GM12878 (cell line): ENCODE measurements around the gene PRKCB. TPM values are rescaled to one million over a fixed set of nuclear protein-coding genes. Genes with fewer than 3 reads are reported as not detected.

Experiments used
- ATAC-seq: fragments of 200-7000 bp; cut with Tn5 transposase; 3 replicates; pipeline ENCODE4 v1.9.1; 2020; ENCODE audit warnings: mild to moderate bottlenecking, moderate library complexity
- BruUV-seq: library from RNA; stranded (reverse); fragments of 400-500 nt; replicated peaks from 2 replicates; lab custom pipeline; 2021; lab: Mats Ljungman, UMichigan
- CTCF ChIA-PET: fragments of 300-600 bp; sonication (Branson Sonifier 250); formaldehyde crosslinking; extraction: SDS; loops from one replicate; lab custom pipeline; 2021; ENCODE audit warnings: inconsistent platforms; lab: Yijun Ruan, JAX
- POLR2A ChIA-PET: fragments of 350-600 bp; formaldehyde crosslinking; extraction: SDS; loops from one replicate; lab custom pipeline; 2021; ENCODE audit warnings: inconsistent platforms; lab: Charles Lee
- RAD21 ChIA-PET: fragments of 300-600 bp; sonication (Branson Sonifier 250); formaldehyde crosslinking; loops from one replicate; lab custom pipeline; 2023; ENCODE audit warnings: antibody characterized with exemption; ENCODE audit not compliant: unreplicated experiment; lab: Charles Lee
- SMC1A ChIA-PET: fragments of 300-600 bp; sonication (Branson Sonifier 250); formaldehyde crosslinking; loops from one replicate; lab custom pipeline; 2023; ENCODE audit not compliant: unreplicated experiment, uncharacterized antibody; lab: Charles Lee
- DNase-seq: peaks from one replicate; pipeline ENCODE4 v3.0.0-alpha.2; 2011; ENCODE audit warnings: low read depth, low spot score
- FAIRE-seq: peaks from 3 replicates; lab custom pipeline; 2011; peaks lifted over from hg19 to GRCh38; lab: Jason Lieb, UNC
- H2AFZ ChIP-seq: 2 replicates; pipeline ENCODE4 v1.6.0; 2011; ENCODE audit warnings: low read depth, low read length, control low read depth; ENCODE audit not compliant: control insufficient read depth
- H3K27ac ChIP-seq: 2 replicates; pipeline ENCODE4 v1.5.1; 2011; ENCODE audit warnings: control low read depth; ENCODE audit not compliant: control insufficient read depth, insufficient read depth
- H3K27me3 ChIP-seq, 2 experiments: replicated peaks in 1 of 2; 2 replicates each; pipeline versions ENCODE4 v1.6.0 to v1.6.1; 2011; ENCODE audit warnings: low read length in 1 of 2; ENCODE audit not compliant: control insufficient read depth in 2 of 2, insufficient read depth in 2 of 2
- H3K36me3 ChIP-seq, 2 experiments: 2 replicates each; pipeline ENCODE4 v1.5.1; 2011; ENCODE audit warnings: low read length in 1 of 2; ENCODE audit not compliant: control insufficient read depth in 2 of 2, insufficient read depth in 2 of 2
- H3K4me1 ChIP-seq: 2 replicates; pipeline ENCODE4 v1.6.1; 2011; ENCODE audit warnings: mild to moderate bottlenecking, low read length, moderate library complexity, mixed read lengths; ENCODE audit not compliant: control insufficient read depth, insufficient read depth
- H3K4me2 ChIP-seq: 2 replicates; pipeline ENCODE4 v1.6.0; 2011; ENCODE audit warnings: control low read depth; ENCODE audit not compliant: control insufficient read depth, insufficient read depth
- H3K4me3 ChIP-seq: fragments of 200-600 bp; sonication (generic); 2 replicates; pipeline ENCODE4 v1.5.1; 2016
- H3K79me2 ChIP-seq: 2 replicates; pipeline ENCODE4 v1.6.0; 2011; ENCODE audit warnings: low read length; ENCODE audit not compliant: control insufficient read depth, insufficient read depth
- H3K9ac ChIP-seq: 2 replicates; pipeline ENCODE4 v1.8.0; 2011; ENCODE audit warnings: low read length, control low read depth, mixed read lengths; ENCODE audit not compliant: control insufficient read depth, insufficient read depth
- H3K9me3 ChIP-seq: replicated peaks from 3 replicates; pipeline ENCODE4 v1.5.1; 2011; ENCODE audit warnings: mild to moderate bottlenecking, low read length; ENCODE audit not compliant: control insufficient read depth, insufficient read depth
- H4K20me1 ChIP-seq: 2 replicates; pipeline ENCODE4 v1.6.0; 2011; ENCODE audit not compliant: control insufficient read depth, insufficient read depth
- BCL11A ChIP-seq: IDR thresholded peaks from 2 replicates; pipeline ENCODE4 v1.6.1; 2011; ENCODE audit warnings: low read depth, low read length
- BHLHE40 ChIP-seq, 2 experiments: fragments of 450-650 bp in 1 of 2; IDR thresholded peaks; 2 replicates each; pipeline ENCODE4 v1.6.1; 2011 to 2017; ENCODE audit warnings: low read depth in 2 of 2, borderline replicate concordance in 1 of 2, improper control_type of control experiment in 1 of 2, low read length in 1 of 2, mild to moderate bottlenecking in 1 of 2
- EED ChIP-seq: sonication (generic); IDR thresholded peaks from 2 replicates; pipeline ENCODE4 v1.6.1; 2016; ENCODE audit warnings: antibody characterized with exemption, low read depth
- HDAC6 ChIP-seq: fragments of 200-600 bp; sonication (generic); IDR thresholded peaks from one replicate; pipeline ENCODE4 v1.8.0; 2017; ENCODE audit warnings: antibody characterized with exemption; ENCODE audit not compliant: unreplicated experiment
- JUNB ChIP-seq: IDR thresholded peaks from 2 replicates; pipeline ENCODE4 v1.6.1; 2016; ENCODE audit warnings: antibody characterized with exemption, mild to moderate bottlenecking
- MTA2 ChIP-seq: fragments of 450-650 bp; IDR thresholded peaks from 2 replicates; pipeline ENCODE4 v1.6.1; 2016; ENCODE audit warnings: low read depth, mild to moderate bottlenecking, moderate library complexity
- NR2C1 ChIP-seq: fragments of 450-650 bp; IDR thresholded peaks from 2 replicates; pipeline ENCODE4 v1.6.1; 2017; ENCODE audit warnings: antibody characterized with exemption, mild to moderate bottlenecking, moderate library complexity
- PAX8 ChIP-seq: fragments of 450-650 bp; IDR thresholded peaks from 2 replicates; pipeline ENCODE4 v1.6.1; 2017; ENCODE audit warnings: mild to moderate bottlenecking, moderate library complexity
- PRDM15 ChIP-seq: fragments of 450-650 bp; formaldehyde crosslinking; IDR thresholded peaks from 2 replicates; pipeline ENCODE4 v1.4.0; 2020; ENCODE audit warnings: mild to moderate bottlenecking, moderate library complexity
- SIX5 ChIP-seq: IDR thresholded peaks from 2 replicates; pipeline ENCODE4 v1.6.1; 2011; ENCODE audit warnings: mild to moderate bottlenecking, low read depth, low read length, moderate library complexity; ENCODE audit not compliant: severe bottlenecking
- SKIL ChIP-seq: fragments of 450-650 bp; IDR thresholded peaks from 2 replicates; pipeline ENCODE4 v1.6.1; 2017; ENCODE audit warnings: mild to moderate bottlenecking, low read depth, inconsistent platforms; ENCODE audit not compliant: poor library complexity, severe bottlenecking
- SMAD1 ChIP-seq: fragments of 450-650 bp; IDR thresholded peaks from 2 replicates; pipeline ENCODE4 v1.6.1; 2018; ENCODE audit warnings: mild to moderate bottlenecking, low read depth; ENCODE audit not compliant: partially characterized antibody
- SRF ChIP-seq, 2 experiments: IDR thresholded peaks; 2 replicates each; pipeline ENCODE4 v1.6.1; 2011; ENCODE audit warnings: low read depth in 2 of 2, low read length in 2 of 2, mild to moderate bottlenecking in 1 of 2, moderate library complexity in 1 of 2
- WGBS: methylation state at CpG from one replicate; pipeline ENCODE4 v1.1.6; 2016; ENCODE audit warnings: low lambda C conversion rate; ENCODE audit not compliant: insufficient replicate concordance, insufficient coverage; ENCODE audit errors: missing lambda C conversion rate; 5-methylcytosine and 5-hydroxymethylcytosine counted together
- in situ Hi-C: fragments of 300-500 bp; cut with MboI; formaldehyde crosslinking; loops from 9 replicates; pipeline ENCODE4 v1.14.3; 2018; ENCODE audit warnings: mixed read lengths
- intact Hi-C: fragments of 100-400 bp; cut with micrococcal nuclease; formaldehyde crosslinking; loops from one replicate; pipeline ENCODE4 v1.14.2; 2022; ENCODE audit not compliant: unreplicated experiment
- polyA plus RNA-seq, 11 experiments: library from polyadenylated mRNA; depleted of rRNA in 4 of 11; unstranded in 6 of 11; stranded (reverse) in 5 of 11; fragments of >200 nt; fragmentation: Nextera tagmentation in 4 of 11; fragmentation: Illumina TruSeq in 1 of 11; extraction: Ambion mirVana in 4 of 11; extraction: Trizol in 1 of 11; gene quantifications; 1 replicate in 1 of 11; 2 replicates in 10 of 11; pipeline versions ENCODE4 v1.2.1 to v1.2.3, GENCODE V29; 2011 to 2016; ENCODE audit warnings: inconsistent platforms in 2 of 11, missing spikeins in 2 of 11, low read depth in 1 of 11
- total RNA-seq, 4 experiments: library from RNA; depleted of rRNA in 3 of 4; stranded (reverse); fragments of >200 nt in 3 of 4; fragmentation: Illumina TruSeq in 1 of 4; extraction: Trizol in 1 of 4; gene quantifications; 2 replicates each; pipeline versions ENCODE4 v1.2.1 to v1.2.3, GENCODE V29; 2013 to 2021
- TF ChIP-seq, protein P1 (sequence below): fragments of 450-650 bp; IDR thresholded peaks from 2 replicates; pipeline ENCODE4 v1.6.1; 2014; ENCODE audit warnings: mild to moderate bottlenecking

The PRKCB gene
- total and polyA plus RNA-seq, 10 of the 15 experiments (the other 5 are each of a cell fraction or from before 2014, with no cell fraction given), result 21.4 to 158 (median 97.3) TPM

GRCh38 chr16:24049113-24049512 lies 213.3 kb downstream of the PRKCB start:
- no peak overlapping the region for H2AFZ ChIP-seq
- H3K9me3 ChIP-seq, result no peaks in the 10 kb centered on the region
- no peak overlapping the region for H3K4me2 ChIP-seq
- TF ChIP-seq EED (no peak), BHLHE40 (IDR thresholded peaks at IDR 0.05; ENCODE audit: borderline replicate concordance in 1 of 2, low read depth in 2 of 2, low read length in 1 of 2) (no peak), SKIL (no peak), SMAD1 (no peak), JUNB (no peak), PAX8 (no peak), SIX5 (no peak), HDAC6 (no peak), PRDM15 (CRISPR knock-in tag) (no peak), NR2C1 (no peak), SRF (IDR thresholded peaks at IDR 0.05; ENCODE audit: low read depth in 2 of 2, low read length in 2 of 2) (no peak), BCL11A (no peak), MTA2 (no peak)
- TF ChIP-seq, protein P1, sequence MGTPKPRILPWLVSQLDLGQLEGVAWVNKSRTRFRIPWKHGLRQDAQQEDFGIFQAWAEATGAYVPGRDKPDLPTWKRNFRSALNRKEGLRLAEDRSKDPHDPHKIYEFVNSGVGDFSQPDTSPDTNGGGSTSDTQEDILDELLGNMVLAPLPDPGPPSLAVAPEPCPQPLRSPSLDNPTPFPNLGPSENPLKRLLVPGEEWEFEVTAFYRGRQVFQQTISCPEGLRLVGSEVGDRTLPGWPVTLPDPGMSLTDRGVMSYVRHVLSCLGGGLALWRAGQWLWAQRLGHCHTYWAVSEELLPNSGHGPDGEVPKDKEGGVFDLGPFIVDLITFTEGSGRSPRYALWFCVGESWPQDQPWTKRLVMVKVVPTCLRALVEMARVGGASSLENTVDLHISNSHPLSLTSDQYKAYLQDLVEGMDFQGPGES, result no peak
- no peaks in the 10 kb centered on the region for H3K79me2 ChIP-seq
- ChIA-PET RAD21 (no interaction called here), POLR2A (no interaction called here), CTCF (no interaction called here), SMC1A (no interaction called here)
- no TSS peak for BruUV-seq
- in situ Hi-C loops (no loop called here), intact Hi-C loops (no loop called here)
- H3K4me3 ChIP-seq, result no peak overlapping the region
- WGBS, result 100% methylated on average over 5 of the region's 5 CpGs
- H3K27me3 ChIP-seq, result no peaks in the 10 kb centered on the region
- peaks cover 10 to 37% of the 10 kb centered on the region in 2 experiments for H3K36me3 ChIP-seq
- no peak overlapping the region for H3K9ac ChIP-seq
- DNase-seq, result no peak
- no peaks in the 10 kb centered on the region for H3K4me1 ChIP-seq
- no peak overlapping the region for H3K27ac ChIP-seq
- FAIRE-seq, result no peak
- H4K20me1 ChIP-seq, result peaks cover 5% of the 10 kb centered on the region; the same call in 1 of the 2 replicates
- no peak for ATAC-seq
